Peyer's patch (tissue), 4 donors: Measurements from ENCODE around the gene SHISA6.

Experiments
- CTCF ChIP-seq, 6 experiments: fragments of 450-650 bp in 4 of 6; fragments of 200-600 bp in 2 of 6; sonication (generic) in 1 of 6; IDR thresholded peaks; one replicate each; pipeline ENCODE4 v1.5.1; 2017 to 2019; ENCODE audit warnings: antibody characterized with exemption in 6 of 6, mild to moderate bottlenecking in 3 of 6, moderate library complexity in 1 of 6
- POLR2A ChIP-seq, 2 donors: fragments of 450-650 bp; IDR thresholded peaks; one replicate each; pipeline ENCODE4 v1.5.1; 2017; ENCODE audit warnings: antibody characterized with exemption in 2 of 2, mild to moderate bottlenecking in 2 of 2, moderate library complexity in 2 of 2

DNA sequence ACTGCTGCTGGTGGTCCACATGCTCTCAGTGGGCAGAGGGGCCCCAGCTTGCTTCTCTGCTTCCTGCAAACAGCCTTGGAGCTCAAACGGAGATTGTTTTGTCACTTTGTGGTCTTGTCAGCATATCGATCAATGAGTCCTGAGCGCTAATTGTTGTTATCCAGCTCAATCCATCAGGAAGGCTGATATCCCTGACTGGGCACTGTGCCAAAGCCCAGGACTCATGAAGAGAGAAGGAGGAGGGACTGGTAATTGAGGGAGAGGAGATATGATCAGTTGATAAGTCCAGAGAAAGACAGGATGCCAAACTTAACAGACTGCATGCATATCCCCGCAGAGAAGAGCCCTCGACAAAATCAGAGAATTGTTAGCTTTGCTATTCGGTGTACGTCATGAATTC, 298.6 kb downstream of the SHISA6 start:
- TF ChIP-seq POLR2A (IDR thresholded peaks at IDR 0.05), result no peak
- TF ChIP-seq CTCF (IDR thresholded peaks at IDR 0.05), result no peak
